HG02840 (cell line): ENCODE data around the gene GPR37L1.

Experiments
- ATAC-seq: cut with Tn5 transposase; IDR thresholded peaks from one replicate; pipeline ENCODE4 v1.9.1; 2021; ENCODE audit warnings: mild to moderate bottlenecking, moderate library complexity, moderate number of reproducible peaks; ENCODE audit not compliant: unreplicated experiment, low FRiP score

Gene GPR37L1

DNA sequence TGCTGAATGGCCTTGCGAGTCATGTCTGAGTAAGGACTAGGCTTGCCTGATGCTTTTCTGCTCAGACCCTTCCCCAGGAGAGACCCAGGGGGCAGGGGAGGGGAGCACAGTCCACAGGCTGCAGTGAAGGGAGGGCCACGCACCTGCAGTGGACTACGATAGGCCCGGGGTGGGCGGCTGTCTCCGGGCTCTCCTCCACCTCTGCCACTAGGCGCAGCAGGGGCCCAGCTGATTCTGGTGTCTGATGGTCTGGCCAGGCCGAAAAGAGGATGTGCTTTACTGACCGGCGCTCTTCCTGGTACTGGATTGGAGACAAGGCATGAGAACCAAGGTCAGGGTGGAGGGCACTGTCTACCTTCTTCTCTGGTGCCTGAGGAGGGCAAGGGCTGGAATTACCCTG is 29.7 kb downstream of the GPR37L1 start:
- no peak for ATAC-seq

DNA sequence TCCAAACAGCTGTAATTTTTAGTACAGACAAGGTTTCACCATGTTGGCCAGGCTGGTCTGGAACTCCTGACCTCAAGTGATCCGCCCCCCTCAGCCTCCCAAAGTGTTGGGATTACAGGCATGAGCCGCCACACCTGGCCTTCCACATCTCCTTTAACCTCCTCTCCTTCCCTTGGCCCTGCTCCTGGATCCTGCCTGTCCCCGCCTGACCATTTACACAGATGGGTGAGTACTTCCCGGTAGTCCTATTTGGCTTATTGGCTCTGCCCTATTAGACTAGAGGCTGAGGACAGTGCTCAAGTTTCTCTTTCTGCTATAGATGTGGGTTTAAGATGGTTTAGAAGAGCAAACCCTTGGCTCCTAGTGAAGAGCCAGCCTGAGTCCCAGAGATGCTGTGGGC is 30.6 kb downstream of the GPR37L1 start:
- no peak for ATAC-seq

DNA sequence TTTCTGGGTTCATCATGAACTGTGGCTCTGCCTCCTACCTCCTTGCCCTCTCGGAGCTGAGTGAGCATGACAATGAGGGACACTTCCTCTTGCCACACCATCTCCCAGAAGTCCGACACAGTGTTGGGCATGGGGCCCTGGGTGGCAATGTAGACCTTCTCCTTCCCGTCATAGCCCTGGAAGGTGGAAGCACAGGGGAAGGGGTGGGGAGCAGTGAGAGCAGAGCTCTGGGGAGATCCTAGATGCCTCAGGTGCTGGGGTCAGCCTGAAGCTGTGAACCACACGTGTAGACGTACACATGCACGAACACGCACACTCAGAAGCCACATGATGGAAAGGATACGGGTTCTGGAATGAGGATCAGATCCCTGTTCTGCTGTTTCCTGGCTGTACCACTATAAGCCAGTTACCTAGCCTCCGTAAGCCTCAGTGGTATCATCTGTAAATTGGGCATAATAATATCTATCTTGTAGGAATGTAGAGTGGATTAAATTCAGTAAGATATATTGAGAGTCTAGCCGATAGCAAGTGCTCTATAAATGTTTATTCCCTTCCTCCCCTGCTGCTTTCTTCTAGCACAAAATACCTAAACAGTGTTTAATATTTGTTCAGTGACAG is 31.5 kb downstream of the GPR37L1 start:
- ATAC-seq: no peak

DNA sequence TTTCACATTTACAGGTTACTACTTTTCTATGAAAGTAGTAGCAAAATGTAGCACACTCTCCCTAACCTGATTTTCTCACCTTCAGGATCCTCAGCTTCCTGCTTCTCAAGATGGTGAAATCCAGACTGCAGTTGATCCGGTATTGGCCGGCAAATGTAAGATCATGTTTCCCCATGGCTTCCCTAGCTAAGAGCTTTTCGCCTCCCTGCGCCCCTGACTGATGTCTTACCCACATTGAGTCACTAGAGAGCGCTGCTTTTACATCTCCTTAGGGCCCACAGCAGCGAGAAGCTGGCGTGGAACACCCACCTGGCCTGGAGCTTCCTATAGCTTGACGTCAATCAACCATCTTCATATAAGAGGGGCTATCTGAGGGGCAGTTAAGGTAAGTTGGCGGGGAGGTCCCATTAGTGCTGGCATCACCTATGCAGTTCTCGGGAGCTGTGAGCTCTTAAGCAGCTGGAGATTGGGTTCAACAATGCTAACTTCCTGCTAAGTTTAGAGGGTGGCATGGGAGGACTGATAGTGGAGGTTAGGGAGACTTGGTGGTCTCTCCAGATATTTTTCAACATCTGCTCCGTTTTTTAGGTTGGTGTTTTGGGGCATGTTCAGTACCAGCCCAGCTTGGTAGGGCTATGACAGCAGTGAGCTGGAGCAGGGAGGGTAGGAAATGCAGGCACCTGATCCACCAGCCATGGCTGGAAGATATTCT is 32.2 kb downstream of the GPR37L1 start:
- no peak for ATAC-seq

DNA sequence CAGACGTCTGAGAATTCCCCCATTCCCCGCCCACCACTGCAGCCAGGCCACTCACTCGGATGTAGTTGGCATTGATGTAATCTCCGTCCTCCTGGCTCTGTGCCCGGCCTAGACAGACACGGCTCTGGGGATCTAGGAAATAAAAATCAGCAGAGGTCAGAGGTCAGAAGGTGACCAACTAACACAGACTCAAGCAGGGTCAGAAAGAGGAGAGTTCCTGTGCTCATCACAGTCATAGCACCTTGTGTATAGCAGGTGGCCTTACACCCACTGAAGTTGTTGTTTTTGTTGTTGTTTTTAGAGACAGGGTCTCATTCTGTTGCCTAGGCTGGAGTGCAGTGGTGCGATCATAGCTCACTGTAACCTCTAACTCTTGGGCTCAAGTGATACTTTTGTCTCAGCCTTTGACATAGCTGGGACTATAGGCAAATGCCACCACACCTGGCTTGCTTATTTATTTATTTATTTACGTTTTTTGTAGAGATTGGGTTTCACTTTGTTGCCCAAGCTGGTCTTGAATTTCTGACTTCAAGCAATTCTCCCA is 32.8 kb downstream of the GPR37L1 start:
- ATAC-seq: no peak

DNA sequence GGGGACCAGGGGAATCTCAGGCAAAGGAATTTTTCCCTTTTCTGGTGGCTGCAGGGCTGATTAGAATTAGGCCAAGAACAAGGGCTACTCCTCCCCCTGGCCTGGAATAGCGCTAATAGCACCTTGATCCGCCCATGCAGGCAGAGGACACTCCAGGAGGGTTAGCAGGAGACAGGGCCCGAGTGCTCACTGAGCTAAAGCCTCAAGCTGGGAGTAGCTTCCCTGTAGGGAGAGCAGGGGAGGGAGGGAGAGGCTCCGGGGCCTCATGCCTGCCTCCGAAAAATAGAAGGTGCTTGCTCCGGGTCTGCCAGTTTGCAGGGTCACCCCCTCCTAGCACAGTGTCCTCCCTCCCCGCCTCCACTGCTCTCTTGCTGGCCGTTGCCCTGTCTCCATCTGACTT is 33.9 kb downstream of the GPR37L1 start:
- ATAC-seq: no peak

DNA sequence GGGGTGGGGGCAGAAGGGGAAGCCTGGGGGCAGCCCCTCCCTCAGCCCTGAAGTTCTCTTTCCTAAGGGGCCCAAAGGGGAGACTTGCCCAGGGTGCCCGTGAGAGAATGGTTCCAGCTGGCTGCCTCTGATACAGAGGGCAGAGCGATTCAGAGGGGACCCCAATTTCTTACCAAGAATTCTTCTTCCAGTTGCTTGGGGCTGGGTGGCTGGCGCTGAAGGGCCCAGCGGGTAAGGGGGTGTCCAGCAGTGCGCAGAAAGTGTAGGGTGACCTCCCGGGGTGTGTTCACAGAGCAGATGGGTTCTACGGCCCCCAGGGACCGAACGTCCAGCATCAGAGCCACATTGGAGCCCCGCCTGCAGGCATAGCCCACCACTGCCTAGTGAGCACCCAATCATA is 35.2 kb downstream of the GPR37L1 start:
- no peak for ATAC-seq

DNA sequence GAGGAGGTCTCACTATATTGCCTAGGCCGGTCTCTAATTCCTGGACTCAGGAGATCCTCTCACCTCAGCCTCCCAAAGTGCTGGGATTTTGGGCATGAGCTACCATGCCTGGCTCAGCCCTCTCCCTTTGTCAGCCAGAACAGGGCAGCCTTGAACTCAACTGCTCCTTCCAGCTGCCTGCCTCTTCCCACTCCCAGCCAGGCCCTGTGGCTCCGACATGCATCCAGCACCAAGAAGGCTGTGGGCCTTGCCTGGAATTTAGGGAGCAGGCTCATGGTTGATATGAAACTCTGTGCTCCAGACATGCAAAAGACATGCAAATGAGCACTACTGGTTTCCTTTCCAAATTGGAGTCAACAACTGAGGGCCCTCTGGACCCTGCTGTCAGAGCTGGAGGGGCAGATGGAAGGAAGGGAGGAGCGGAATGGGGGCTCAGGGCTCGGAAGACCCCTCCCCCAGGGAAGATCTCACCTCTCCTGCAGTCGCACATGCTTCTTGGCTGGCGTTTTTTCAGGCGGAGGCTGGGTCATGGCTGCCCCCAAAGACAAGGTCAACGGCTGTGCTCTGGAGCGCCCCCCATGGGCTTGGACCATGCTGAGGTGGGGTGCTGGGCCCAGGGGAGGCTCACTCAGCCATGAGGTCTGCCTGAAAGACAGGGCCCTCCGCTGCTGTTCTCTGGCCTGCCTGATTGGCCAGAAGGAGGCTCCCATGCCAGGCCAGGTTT is 36.3 kb downstream of the GPR37L1 start:
- ATAC-seq: no peak

DNA sequence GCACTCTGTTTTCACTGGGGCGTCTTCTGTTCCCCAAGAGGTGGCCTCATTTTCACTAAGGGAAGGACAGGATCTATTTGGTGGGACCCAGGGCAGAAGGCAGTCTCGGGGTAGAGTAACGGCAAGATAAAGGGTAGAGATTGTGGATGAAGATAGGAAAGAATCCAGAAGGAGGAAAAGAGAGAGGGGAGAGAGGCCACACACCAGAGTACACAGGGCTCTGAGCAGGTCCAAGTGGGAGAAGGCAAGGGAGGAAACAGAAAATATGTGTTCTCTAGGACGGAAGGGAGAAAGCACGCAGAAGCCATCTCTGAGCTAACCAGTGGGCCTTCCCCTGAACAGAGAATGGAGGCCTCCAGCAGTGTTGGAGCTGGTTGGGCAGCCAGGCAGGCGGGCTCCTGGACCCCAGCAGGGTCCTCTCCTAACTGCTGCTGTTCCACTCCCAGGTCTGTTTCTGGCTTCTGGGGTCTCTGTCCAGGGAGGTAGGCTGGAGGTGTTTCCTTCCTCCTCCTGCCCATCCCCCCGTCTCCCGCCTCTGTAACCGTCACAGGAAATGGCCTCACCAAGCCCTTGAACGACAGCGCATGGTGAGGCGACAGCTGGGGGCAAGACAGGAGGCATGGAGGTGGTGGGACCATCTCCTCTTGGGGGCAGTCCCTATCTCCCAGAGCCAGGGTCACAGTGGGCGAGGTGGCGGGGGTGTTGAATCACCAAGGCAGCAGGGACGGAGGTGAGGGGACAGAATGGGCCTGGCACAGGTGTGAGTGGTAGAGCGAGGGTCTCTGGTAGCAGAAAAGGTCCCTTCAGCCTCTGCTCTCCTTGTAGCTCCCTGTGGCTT is 37.0 kb downstream of the GPR37L1 start:
- no peak for ATAC-seq

DNA sequence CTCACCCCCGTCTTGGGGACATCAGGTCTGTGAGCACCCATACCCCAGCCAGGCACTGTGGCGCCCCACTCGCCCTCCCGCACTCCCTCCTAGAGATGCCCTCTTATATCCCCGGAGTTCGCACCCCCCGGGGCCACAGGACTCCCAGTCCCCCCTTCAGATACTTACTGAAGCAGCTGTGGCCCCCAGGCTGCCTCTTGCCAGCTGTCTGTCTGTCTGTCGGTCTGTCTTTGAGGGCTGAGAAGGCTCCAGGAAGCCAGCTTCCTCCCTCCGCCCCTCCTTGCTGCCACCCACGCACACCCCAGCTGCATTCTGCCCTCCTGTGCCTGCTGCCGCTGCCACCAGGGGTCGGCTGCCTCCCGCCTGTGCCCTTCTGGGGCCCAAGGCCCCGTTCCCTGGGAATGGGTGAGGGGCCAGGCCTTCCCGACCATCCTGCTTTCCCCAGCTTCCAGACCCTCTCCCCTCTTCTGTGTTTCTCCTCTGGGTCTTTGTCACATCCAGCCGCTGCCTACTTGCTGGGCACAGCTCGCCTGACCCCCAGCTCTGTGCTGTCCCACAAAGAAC is 37.7 kb downstream of the GPR37L1 start, which contains the start of gene PTPN7:
Gene PTPN7, minus strand, starts transcription at position 226 of the 564 bp plus-strand sequence. CDS start 1,200 bp downstream, outside the sequence.
- no peak for ATAC-seq

DNA sequence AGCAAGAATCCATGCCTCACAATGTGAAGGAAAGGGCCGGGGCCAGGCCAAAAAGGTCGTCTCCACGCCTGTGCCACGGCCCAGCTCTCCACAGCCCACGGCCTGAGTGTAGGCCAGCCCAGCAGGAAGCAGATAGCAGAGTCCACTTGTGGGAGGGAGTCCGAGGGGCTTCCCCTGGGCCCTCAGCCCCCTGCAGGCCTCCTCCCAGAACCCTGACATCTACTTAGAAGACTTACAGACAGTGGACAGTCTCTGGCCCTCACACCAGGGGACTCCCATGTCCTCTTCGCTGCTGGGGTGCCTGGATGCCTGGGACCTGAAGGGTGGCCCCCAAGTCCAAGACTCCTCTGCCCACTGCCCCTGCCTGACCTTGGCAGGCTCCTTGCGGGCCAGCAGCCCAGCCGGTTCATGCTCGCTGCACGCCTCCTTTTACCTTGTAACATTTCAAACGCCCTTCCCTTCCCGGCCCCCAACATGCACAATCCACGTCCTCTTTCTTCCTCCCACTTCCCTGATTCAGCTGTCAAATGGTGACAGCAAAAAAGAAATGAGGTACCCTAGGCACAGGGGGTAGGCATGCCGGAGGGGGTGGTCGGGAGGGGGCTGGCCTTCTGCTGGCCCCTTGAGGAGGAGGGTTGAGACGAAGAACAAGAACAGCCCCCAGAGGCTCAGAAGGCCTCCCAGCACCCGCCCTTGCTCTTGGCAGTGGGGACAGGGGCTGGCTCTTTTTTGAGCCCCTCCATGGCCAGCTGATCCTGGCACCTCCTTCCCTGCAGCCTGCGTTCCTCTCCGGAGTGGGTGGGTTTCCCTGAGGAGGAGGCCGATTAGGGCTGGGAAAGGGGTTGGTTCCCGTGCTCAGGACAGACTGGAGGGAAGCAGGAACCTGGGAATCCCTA is 38.7 kb downstream of the GPR37L1 start:
- ATAC-seq: no peak

DNA sequence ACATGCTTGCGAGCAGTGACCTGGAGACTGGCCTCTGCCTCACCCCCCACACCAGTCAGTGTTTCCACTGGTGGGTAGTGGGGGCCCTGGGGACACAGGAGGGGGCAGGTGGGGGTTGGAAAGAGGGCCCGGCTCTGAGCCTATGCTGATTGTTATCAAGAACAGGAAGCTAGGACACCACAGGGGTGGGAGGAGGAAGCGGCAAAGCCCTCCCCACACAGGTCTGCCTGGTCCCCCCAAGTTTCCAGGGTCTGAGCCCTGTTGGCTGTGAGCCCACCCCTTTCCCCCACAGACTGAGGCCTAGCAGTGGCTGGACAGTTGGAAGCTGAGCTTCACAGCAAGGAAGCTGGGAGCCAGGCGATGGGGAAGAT is 39.3 kb downstream of the GPR37L1 start:
- no peak for ATAC-seq

DNA sequence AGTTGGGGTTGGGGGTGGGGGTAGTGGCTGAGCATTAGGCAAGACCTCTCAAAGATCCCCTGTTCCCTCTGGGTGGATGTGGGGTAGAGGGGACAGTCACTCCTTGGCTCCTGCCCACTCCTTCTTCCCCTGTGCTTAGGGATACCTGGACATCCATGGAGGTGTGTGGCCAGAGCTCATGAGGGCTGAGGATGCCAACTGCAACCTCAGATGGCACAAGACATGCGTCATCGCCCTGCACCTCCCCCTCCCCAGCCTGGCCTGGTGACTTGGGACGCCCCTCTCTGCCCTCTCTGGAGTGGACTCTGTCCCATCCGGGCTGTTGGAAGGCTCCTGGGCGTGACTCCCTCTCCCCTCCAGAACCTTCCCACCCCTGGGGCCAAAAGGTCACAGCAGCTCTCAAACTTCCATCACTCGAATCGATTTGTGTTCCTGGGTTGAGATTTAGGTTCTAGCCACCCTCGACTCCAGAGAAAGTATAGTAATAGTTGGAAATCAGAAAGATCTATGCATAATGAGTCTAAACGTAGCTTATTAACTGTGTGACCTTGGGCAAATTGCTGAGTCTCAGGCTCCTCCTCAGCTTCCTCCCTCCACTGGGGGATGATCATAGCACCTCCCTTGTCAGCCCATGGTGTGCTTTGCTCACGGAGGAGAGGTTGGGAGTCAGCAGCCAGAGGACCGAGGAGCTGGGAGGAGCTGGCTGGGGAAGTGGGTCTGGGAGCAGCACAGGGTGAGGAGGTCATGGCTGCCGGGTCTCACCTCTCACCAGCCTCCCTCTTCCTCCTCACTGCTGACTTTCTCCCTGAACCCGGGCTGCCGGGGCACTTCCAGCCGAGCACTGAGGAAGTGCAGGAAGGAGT is 39.9 kb downstream of the GPR37L1 start:
- ATAC-seq: no peak

DNA sequence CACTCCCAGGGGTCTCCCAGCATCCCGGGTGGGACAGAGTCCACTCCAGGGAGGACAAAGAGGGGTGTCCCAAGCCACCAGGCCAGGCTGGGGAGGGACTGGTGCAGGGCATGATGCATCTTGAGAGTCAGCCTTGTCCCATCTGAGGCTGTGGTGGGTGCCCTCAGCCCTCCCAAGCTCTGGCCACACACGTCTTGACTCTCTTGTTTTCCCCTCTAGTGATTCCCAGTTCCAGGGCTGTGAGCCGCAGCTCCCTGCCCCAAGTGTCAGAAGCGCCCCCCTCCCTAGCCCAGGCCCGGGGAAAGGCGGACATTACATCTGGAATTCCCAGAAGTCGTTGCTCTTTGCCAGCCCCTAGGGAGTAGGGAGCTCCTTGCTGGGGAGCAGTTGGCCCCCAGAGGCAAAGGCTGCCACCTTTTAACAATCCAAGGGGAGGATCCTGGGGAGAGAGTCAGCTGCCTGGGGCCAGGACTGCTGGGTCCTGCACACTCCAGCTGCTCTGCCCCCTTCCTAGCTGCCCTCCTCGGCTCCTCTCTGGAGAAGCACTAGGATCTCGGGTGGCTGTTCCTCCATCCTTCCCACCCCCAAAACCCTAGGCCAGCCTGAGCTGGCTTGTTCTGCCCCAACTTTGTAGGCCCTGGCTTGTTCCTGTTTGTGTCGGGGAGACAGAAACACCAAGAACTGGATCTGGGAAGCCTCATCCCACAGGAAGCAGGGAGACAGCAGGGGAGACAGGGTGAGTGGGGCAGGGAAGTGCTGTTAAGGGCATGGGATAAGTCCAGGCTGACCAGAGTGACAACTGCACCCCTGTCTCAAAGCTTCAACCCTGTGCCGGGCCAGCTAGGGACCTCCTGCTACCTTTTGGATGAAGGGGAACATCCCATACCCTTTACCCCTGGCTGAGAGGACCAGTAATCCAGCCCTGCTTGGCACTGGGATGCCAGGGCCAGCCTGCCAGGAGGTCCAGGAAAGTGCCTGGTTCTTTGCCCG is 40.9 kb downstream of the GPR37L1 start:
- ATAC-seq: no peak

DNA sequence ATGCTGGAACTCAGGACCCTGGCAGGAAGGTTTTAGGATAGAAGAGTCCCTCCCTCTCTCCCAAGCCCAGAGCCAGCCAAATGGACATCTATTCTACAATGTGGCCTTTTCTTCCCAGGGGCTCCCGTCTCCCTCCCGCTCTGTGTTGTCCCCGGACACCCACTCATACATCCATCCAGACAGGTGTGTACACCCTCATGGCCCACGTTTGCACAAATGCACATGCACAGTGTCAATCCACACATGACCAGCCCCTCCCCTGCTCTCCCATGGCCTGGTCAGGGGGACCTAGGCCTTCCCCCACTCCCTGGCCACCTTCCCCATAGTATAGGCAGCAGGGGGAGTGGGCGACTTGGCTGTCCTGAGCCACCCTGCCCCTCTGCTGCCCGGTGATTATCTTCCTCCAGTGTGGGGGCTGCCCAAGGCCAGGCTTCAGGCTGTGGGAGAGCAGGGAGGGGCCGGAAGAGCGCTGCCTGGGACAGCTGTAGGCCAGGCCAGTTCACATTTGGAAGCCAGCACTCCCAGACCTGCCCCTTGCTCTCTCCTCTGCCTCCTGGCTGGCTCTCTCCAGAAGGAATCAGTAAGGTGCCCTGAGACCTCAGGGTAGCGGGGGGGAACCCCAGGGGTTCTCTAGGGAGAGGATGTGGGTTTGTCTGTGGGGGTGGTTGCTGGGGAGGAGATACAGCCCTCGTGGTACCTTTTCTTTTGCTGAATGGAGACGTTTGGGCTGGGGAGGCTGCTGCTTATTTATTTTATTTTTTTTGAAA is 41.7 kb downstream of the GPR37L1 start:
- peak; percentile 47 for ATAC-seq

DNA sequence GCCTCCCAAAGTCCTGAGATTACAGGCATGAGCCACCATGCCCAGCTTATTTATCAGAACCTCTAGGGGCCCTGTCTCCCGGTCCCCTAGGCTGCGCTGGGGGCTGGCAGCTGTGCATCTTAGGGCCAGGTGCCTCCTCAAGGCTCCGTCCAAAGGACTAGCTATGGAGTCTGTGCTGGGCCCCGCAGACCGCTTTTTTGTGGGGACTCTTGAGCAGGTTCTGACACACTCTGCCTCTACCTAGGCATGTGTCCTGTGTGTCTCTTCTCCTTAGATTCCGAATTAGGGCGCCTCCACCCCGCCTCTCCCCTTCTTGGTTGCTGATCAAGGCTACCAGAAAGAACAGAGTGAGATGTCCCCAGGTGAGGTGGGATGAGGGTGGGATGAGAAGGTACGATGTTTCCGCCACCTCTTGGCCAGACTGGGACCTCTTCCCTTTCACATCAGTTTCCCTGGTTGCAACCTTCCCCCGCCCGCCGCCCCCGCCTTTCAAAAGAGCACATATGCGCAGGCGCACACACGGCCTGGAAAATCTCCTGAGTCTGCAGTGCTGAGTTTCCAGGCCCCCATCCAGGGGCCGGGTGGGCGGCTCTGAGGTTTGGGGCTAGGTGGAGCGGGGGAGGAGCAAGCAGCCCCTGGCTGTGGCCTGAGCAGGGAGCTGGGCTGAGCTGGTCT is 42.7 kb downstream of the GPR37L1 start:
- no peak for ATAC-seq
